ENCODE measurements around the gene TRAK1. TPM values are rescaled to one million over a fixed set of nuclear protein-coding genes. Genes with fewer than 3 reads are reported as not detected.

TRAK1 gene
- total RNA-seq, 1 donor from 2014 or later, result 36.8 TPM

- intact Hi-C loops (cut with DNase I), result no loop called here
- H3K4me3 ChIP-seq, result no peak overlapping the region
- no peaks in the 10 kb centered on the region for H3K36me3 ChIP-seq
- no peaks in the 10 kb centered on the region for H3K9me3 ChIP-seq
- no peak overlapping the region for H3K27ac ChIP-seq
- DNase-seq (ENCODE audit: extremely low spot score in 2 of 2), result no peak
- peaks cover 22% of the 10 kb centered on the region for H3K4me1 ChIP-seq
- no peaks in the 10 kb centered on the region for H3K27me3 ChIP-seq
- TF ChIP-seq CTCF (IDR thresholded peaks at IDR 0.05) (no peak), POLR2AphosphoS5 (IDR thresholded peaks at IDR 0.05; ENCODE audit: insufficient read depth in 1 of 2, low read depth in 1 of 2) (no peak), POLR2A (IDR thresholded peaks at IDR 0.05) (no peak)
Observed at GRCh38 chr3:42166214-42166613, 75.1 kb downstream of the TRAK1 start.

GRCh38 chr3:42166662-42167300 lies 75.6 kb downstream of the TRAK1 start:
- TF ChIP-seq POLR2AphosphoS5 (IDR thresholded peaks at IDR 0.05; ENCODE audit: insufficient read depth in 1 of 2, low read depth in 1 of 2) (no peak), CTCF (IDR thresholded peaks at IDR 0.05) (no peak)
- intact Hi-C loops (cut with DNase I), result no loop called here
- Histone ChIP-seq H3K4me1 (peaks cover 22% of the 10 kb centered on the region), H3K27me3 (no peaks in the 10 kb centered on the region), H3K4me3 (no peak overlapping the region), H3K27ac (no peak overlapping the region), H3K36me3 (no peaks in the 10 kb centered on the region), H3K9me3 (no peaks in the 10 kb centered on the region)
- DNase-seq (ENCODE audit: extremely low spot score in 2 of 2), result no peak

GRCh38 chr3:42169579-42170120 lies 78.5 kb downstream of the TRAK1 start:
- Histone ChIP-seq H3K4me3 (no peak overlapping the region), H3K9me3 (no peaks in the 10 kb centered on the region), H3K27ac (no peak overlapping the region), H3K27me3 (no peaks in the 10 kb centered on the region), H3K36me3 (no peaks in the 10 kb centered on the region), H3K4me1 (peaks cover 7% of the 10 kb centered on the region)
- TF ChIP-seq POLR2A (IDR thresholded peaks at IDR 0.05) (no peak), CTCF (IDR thresholded peaks at IDR 0.05) (no peak), POLR2AphosphoS5 (IDR thresholded peaks at IDR 0.05; ENCODE audit: insufficient read depth in 1 of 2, low read depth in 1 of 2) (no peak)
- intact Hi-C loops (cut with DNase I), result no loop called here
- no peak for DNase-seq (ENCODE audit: extremely low spot score in 2 of 2)

- Histone ChIP-seq H3K27ac (no peak overlapping the region), H3K36me3 (no peaks in the 10 kb centered on the region), H3K9me3 (no peaks in the 10 kb centered on the region), H3K4me3 (no peak overlapping the region), H3K27me3 (no peaks in the 10 kb centered on the region), H3K4me1 (peaks cover 7% of the 10 kb centered on the region)
- TF ChIP-seq POLR2AphosphoS5 (IDR thresholded peaks at IDR 0.05; ENCODE audit: insufficient read depth in 1 of 2, low read depth in 1 of 2) (no peak), CTCF (IDR thresholded peaks at IDR 0.05) (no peak), POLR2A (IDR thresholded peaks at IDR 0.05) (no peak)
- intact Hi-C loops (cut with DNase I), result no loop called here
- no peak for DNase-seq (ENCODE audit: extremely low spot score in 2 of 2)
Observed at GRCh38 chr3:42172047-42172654, 81.0 kb downstream of the TRAK1 start.

- TF ChIP-seq CTCF (IDR thresholded peaks at IDR 0.05) (no peak), POLR2A (IDR thresholded peaks at IDR 0.05) (no peak), POLR2AphosphoS5 (IDR thresholded peaks at IDR 0.05; ENCODE audit: insufficient read depth in 1 of 2, low read depth in 1 of 2) (no peak)
- intact Hi-C loops (cut with DNase I), result no loop called here
- Histone ChIP-seq H3K27ac (no peak overlapping the region), H3K36me3 (no peaks in the 10 kb centered on the region), H3K9me3 (no peaks in the 10 kb centered on the region), H3K27me3 (no peaks in the 10 kb centered on the region), H3K4me1 (peaks cover 7% of the 10 kb centered on the region), H3K4me3 (no peak overlapping the region)
- no peak for DNase-seq (ENCODE audit: extremely low spot score in 2 of 2)
Observed at GRCh38 chr3:42173307-42173706, 82.2 kb downstream of the TRAK1 start.

Measured in vagina (tissue), 2 donors.